GM18505 (cell line): Measurements from ENCODE around the gene NMB.
"Not testable (repeated sequence)": the region's sequence is repeated elsewhere in the genome, so short reads cannot be mapped to it uniquely, and the experiment has no call there.

Source experiments
- ATAC-seq: cut with Tn5 transposase; IDR thresholded peaks from one replicate; pipeline ENCODE4 v1.9.1; 2021; ENCODE audit not compliant: unreplicated experiment
- POLR2A ChIP-seq: IDR thresholded peaks from 4 replicates; pipeline ENCODE4 v1.6.1; 2011; ENCODE audit warnings: borderline replicate concordance; ENCODE audit not compliant: insufficient read depth, insufficient read length; ENCODE audit errors: extremely low read depth

Gene NMB

DNA sequence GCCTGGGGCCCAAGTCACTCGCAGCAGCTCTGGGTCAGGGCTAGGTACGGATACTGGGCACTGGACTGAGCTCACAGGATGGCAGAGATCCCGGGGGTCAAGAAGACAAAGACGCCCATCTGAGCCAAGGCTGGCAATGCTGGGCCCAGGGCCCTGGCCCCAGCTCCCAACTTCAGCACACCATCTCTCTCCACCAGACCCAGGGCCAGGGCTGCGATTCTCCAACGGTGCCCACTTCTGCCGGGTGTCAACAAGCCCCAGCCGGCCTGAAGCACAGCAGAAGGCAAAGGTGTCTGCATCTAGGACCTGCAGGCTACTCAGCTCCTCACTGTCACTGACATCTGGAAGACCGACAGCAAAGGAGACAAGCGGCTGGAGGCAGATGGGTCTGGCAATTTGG, 12.5 kb downstream of the NMB start:
- TF ChIP-seq POLR2A: no peak
- no peak for ATAC-seq

DNA sequence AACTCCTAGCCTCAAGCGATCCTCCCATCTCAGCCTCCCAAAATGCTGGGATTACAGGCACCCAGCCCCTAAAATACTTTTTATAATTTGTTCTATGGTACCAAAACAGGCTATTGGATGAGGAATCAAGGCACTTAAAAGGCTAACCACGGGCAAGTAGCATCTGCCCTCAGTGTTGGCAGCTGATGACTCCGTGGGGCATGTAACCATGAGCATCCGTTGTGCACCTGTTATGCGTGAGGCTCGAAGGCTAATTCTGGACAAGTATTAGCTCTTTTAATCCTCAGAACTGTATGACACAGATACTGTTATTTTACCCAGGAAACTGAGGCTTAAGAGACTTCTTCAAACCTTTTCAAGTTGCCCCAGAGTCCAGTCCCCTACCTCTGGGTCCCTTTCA, 14.2 kb downstream of the NMB start:
- no peak for TF ChIP-seq POLR2A
- ATAC-seq: no peak

DNA sequence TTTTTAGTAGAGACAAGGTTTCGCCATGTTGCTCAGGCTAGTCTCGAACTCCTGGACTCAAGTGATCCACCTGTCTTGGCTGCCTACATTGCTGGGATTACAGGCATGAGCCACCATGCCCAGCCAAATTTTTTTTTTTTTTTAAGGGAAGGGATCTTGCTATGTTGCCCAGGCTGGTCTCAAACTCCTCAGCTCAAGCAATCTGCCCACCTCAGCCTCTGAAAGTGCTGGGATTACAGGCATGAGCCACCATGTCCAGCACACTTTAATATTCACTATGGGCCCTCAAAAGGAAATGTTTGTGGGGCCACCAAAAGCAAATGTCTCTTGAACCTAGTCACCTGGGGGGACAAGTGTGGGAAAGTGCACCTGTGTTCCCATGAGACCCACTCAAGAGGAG, 15.4 kb downstream of the NMB start:
- not testable (repeated sequence) for ATAC-seq

DNA sequence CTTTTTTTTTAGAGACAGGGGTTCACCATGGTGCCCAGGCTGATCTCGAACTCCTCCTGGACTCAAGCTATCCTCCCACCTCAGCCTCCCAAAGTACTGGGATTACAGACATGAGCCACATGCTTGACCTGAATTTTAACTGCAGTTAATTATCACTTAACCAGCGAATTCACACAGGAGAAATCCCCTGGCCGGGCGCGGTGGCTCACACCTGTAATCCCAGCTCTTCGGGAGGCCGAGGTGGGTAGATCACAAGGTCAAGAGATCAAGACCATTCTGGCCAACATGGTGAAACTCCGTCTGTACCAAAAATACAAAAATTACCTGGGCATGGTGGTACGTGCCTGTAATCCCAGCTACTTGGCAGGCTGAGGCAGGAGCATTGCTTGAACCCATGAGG, 16.1 kb downstream of the NMB start:
- ATAC-seq: not testable (repeated sequence)

DNA sequence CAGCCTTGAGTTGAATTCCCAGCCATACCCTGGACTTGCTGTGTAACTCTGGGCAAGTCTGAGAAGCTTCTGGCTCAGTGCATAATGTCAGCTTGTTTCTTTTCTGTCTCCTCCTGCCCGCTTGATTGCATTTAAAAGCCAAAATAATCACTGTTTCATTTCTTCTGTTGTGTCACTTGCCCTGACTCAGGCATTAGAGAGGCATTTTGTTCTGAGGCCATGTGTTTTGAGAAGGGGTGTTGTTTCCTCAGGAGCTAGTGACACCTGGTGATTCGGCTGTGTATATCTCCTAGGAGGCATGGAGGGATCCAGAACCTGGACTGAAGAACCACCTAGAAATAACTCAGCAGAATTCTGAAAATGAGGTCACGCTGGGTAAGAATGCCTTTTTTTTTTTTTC, 19.9 kb downstream of the NMB start:
- TF ChIP-seq POLR2A: no peak
- ATAC-seq: no peak

DNA sequence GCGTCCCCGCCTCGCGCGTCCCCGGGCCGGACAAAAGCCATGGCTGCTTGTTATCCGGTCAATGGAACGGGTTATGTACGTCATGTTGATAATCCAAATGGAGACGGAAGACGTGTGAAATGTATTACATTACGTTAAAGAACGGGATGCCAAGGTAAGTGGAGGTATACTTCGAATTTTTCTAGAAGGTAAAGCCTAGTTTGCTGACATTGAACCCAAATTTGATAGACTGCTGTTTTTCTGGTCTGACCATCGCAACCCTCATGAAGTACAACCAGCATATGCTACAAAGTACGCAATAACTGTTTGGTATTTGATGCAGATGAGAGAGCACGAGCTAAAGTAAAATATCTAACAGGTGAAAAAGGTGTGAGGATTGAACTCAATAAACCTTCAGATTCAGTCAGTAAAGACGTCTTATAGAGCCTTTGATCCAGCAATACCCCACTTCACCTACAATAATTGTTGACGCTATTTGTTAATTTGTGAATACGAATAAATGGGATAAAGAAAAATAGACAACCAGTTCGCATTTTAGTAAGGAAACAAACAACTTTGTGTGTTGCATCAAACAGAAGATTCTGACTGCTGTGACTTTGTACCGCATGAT, 23.7 kb downstream of the NMB start:
- ATAC-seq: no peak
- TF ChIP-seq POLR2A: no peak

DNA sequence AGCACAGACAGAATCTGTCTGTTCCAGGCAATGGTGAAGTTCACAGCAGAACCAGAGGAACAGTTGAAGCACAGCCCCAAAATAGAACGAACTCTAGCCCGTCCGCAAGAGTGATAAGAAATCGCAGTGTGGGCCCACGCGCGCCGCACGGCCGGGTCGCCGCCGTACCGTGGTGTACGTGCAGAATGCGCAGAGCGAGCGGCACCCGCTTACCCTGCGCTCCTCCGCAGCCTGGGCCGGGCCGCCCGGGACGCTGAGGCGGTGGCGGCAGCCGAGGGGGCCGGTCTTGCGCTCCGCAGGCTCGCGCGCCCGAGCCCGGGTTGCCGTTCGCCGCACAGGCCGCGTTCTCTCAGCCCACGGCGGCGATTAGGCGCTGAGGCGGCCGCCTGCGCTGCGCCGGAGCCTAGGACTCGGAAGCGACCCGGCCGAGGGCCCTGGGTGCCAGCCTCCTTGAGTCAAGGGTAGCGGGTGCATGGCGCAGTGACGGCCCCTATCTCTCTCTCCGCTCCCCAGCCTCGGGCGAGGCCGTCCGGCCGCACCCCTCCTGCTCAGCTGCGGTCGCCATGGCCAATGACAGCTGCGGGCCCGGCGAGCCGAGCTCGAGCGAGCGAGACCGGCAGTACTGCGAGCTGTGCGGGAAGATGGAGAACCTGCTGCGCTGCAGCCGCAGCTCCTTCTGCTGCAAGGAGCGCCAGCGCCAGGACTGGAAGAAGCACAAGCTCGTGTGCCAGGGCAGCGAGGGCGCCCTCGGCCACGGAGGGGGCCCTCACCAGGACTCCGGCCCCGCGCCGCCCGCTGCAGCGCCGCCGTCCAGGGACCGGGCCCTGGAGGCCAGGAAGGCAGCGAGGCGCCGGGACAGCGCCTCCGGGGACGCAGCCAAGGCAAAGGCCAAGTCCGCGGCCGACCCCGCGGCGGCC, 24.4 kb downstream of the NMB start:
- peak; percentile 39 for TF ChIP-seq POLR2A
- peak; percentile 46 for ATAC-seq

DNA sequence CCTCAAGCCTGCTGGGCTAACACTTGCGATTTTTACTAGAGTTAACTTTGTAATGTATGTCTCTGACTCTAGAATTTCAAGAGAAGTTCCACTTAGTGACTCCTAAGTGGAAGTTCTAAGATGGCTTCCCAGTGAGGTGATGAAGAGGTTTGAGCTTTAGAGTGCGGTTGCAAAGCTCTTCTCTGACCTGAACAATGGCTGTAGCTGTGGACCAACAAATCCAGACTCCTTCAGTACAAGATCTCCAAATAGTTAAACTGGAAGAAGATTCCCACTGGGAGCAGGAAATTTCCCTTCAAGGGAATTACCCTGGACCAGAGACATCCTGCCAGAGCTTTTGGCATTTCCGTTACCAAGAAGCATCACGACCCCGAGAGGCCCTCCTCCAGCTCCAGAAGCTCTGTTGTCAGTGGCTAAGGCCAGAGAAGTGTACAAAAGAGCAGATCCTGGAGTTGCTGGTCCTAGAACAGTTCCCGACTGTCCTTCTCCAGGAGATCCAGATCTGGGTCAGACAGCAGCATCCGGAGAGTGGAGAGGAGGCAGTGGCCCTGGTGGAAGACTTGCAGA, 26.2 kb downstream of the NMB start:
- ATAC-seq: no peak
- TF ChIP-seq POLR2A: no peak

DNA sequence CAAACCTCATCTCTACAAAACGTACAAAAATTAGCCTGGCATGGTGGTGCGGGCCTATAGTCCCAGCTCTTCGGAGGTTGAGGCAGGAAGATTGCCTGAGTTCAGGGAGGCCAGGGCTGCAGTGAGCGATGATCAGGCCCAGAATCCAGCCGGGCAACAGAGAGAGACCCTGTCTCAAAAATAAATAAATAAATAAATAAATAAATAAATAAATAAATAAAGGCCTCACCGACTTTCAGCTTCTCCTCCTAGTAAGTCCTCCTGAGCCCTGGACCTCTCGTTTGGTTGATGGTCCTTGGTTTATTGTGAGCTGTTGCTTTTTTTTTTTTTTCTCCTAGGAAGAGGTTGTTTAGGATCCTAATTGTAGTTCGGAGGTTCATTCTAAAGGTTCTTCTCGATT, 29.0 kb downstream of the NMB start:
- TF ChIP-seq POLR2A: no peak

DNA sequence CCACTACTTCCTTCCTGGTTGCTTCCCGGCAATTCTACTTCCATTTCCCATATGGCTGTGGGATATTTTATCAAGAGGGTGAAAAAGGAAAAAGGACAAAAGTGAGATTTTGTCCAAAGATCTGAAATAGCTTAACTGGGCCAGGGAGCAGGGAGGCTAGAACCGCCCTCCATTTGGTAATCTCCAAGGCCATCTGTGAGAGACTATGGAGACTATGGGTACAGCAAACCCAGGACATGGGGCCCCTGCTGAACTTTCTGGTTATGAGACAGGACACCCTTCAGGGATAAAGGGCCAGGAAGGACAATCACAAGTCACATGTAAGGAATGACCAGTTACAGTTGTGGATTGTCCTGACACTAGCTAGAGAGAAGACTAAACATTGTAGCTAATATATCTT, 32.9 kb downstream of the NMB start:
- no peak for TF ChIP-seq POLR2A
- no peak for ATAC-seq

More for the DNA sequence above, 29.0 kb downstream of the NMB start:
- no peak for ATAC-seq

DNA sequence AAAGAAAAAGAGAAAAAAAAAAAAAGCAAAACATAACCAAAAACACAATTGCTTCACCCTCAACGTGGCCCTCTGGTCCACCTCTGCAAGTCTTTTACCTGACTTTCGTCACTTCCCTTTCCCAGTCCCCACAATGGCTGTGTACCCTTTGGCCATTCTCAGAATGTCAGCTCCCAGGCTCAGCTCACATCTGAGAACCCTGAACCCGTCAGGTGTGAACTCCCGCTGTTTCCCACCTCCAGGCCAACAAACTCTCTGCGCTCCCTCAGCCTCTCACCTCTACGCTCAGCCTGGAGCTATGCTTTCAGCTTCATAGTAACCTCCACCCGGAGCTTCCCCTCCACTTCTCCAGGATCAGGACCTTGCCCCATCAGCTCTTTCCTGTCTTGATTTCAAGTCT, 33.6 kb downstream of the NMB start:
- no peak for ATAC-seq
- no peak for TF ChIP-seq POLR2A

DNA sequence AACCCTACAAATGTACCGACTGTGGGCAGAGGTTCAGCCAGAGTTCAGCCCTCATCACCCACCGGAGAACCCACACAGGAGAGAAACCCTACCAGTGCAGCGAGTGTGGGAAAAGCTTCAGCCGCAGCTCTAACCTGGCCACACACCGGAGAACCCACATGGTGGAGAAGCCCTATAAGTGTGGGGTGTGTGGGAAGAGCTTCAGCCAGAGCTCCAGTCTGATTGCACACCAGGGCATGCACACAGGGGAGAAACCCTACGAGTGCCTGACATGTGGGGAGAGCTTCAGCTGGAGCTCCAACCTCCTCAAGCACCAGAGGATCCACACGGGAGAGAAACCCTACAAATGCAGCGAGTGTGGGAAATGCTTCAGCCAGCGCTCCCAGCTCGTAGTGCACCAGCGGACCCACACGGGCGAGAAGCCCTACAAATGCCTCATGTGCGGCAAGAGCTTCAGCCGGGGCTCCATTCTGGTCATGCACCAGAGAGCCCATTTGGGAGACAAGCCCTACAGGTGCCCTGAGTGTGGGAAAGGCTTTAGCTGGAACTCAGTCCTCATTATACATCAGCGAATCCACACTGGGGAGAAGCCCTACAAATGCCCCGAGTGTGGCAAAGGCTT, 36.5 kb downstream of the NMB start:
- no peak for ATAC-seq
- TF ChIP-seq POLR2A: no peak

DNA sequence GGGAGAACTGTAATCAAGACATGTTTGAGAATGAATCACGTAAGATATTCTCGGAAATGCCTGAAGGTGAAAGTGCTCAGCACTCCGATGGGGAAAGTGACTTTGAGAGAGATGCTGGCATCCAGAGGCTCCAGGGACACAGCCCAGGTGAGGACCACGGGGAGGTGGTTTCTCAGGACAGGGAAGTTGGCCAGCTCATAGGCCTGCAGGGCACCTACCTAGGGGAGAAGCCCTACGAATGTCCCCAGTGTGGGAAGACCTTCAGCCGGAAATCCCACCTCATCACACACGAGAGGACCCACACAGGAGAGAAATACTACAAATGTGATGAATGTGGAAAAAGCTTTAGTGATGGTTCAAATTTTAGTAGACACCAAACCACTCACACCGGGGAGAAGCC, 37.4 kb downstream of the NMB start:
- TF ChIP-seq POLR2A: no peak
- ATAC-seq: no peak

DNA sequence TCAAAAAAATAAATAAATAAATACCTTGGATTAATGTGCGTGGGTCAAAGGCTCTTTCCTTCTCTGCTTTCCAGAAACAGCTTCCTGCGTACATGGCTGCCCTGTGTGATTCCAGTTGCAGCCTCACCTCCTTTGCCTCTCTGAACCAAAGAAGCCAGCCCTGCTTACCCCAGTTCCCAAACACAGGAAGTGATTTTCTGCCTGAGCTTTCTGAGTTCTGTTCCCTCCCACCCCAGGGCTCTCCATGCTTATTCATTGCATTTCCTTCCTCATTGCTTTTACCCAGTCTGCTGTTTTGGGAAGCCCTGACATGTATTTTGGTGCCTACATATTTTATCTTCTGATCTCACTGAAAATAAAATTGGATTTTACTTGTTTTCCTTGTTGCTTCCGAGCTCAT, 41.8 kb downstream of the NMB start:
- TF ChIP-seq POLR2A: no peak
- ATAC-seq: no peak

DNA sequence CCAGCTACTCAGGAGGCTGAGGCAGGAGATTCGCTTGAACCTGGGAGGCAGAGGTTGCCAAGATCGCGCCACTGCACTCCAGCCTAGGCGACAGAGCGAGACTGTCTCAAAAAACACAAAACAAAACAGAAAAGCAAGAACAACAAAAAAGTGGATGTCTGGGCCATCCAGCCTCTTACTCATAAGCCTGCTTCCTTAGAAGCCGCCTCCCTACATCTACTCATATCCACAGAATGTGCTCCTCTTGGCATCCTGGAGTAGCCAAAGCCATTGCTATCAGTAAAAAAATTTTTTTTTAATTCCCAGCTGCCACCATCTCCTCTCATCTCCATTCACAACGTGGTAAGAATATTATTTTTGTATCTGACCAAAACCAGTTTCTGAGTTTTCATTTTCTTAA, 46.4 kb downstream of the NMB start:
- no peak for ATAC-seq

More for the DNA sequence above, 46.4 kb downstream of the NMB start:
- no peak for TF ChIP-seq POLR2A
